Mucosa of rectum (tissue), 2 donors: ENCODE data around the gene POLR3GL.
"Not testable (repeated sequence)": the region's sequence is repeated elsewhere in the genome, so short reads cannot be mapped to it uniquely, and the experiment has no call there.

Experiments used
- H3K27ac ChIP-seq, 2 donors: one replicate each; pipeline ENCODE4 v1.7.0; 2013; ENCODE audit warnings: inconsistent platforms in 2 of 2, low read depth in 2 of 2, low read length in 2 of 2
- H3K27me3 ChIP-seq, 2 donors: one replicate each; pipeline ENCODE4 v1.7.0; 2013; ENCODE audit warnings: low read length in 2 of 2; ENCODE audit not compliant: control insufficient read depth in 2 of 2, insufficient read depth in 2 of 2
- H3K36me3 ChIP-seq, 2 donors: one replicate each; pipeline ENCODE4 v1.7.0; 2013; ENCODE audit warnings: low read length in 2 of 2; ENCODE audit not compliant: control insufficient read depth in 2 of 2, insufficient read depth in 2 of 2
- H3K4me1 ChIP-seq, 2 donors: one replicate each; pipeline ENCODE4 v1.7.0; 2013; ENCODE audit warnings: low read length in 2 of 2, mild to moderate bottlenecking in 1 of 2; ENCODE audit not compliant: control insufficient read depth in 2 of 2, insufficient read depth in 2 of 2
- H3K4me3 ChIP-seq, 2 donors: one replicate each; pipeline ENCODE4 v1.7.0; 2013; ENCODE audit warnings: low read length in 2 of 2
- H3K9ac ChIP-seq, 2 donors: one replicate each; pipeline ENCODE4 v1.7.0; 2013; ENCODE audit warnings: low read length in 2 of 2, low read depth in 1 of 2, mild to moderate bottlenecking in 1 of 2
- H3K9me3 ChIP-seq, 2 donors: one replicate each; pipeline ENCODE4 v1.7.0; 2013; ENCODE audit warnings: low read length in 2 of 2; ENCODE audit not compliant: control insufficient read depth in 2 of 2
- donor health status: healthy.
- donor health status: Normal muscosa, but diverticular disease.

Gene POLR3GL

DNA sequence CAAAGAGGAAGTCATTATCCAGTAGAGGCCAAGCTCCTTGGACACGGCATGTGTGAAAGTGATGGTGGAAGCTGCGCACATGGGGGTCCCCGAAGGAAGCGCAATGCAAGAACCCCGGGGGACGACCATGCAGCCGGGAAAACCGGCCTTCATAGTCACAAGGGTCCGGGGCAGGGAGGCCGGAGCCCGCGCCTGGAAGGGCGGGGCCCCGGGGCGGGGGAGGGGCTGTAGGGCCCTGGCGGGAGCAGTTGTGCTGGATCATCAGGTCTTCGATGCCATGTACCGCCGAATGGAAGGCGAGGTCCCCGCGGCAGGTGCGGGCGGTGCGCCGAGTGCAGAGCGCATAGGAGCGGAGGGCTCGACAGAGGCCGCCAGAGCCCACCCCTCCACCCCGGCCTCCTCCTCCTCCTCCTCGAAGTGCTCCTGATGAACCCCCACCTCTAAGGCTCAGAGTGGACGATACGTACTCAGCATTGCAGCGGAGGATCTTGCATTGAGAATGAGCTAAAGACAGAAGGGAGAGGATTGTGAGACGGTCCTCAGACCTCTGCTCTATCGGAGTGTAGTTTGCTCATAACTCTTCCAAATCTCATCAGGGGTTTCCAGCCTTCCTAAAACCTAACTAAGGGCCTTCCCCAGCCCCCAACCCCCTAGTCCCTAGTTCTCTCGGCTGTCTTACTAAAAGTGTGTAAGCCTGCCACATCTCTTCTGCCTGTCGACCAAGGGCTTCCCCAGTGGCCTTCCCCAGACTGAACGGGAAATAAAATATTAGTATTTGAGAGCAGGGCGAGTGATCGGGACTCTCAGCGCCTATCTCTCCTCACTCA, 55.0 kb downstream of the POLR3GL start:
- Histone ChIP-seq H3K27me3 (peaks cover 17 to 33% of the 10 kb centered on the region in 2 donors), H3K4me3 (no peak overlapping the region), H3K4me1 (no peaks in the 10 kb centered on the region), H3K36me3 (no peaks in the 10 kb centered on the region), H3K27ac (no peak overlapping the region), H3K9ac (no peak overlapping the region), H3K9me3 (no peaks in the 10 kb centered on the region)

- Histone ChIP-seq H3K36me3 (no peaks in the 10 kb centered on the region), H3K9ac (no peak overlapping the region), H3K4me3 (no peak overlapping the region), H3K4me1 (no peaks in the 10 kb centered on the region), H3K27me3 (peaks cover 17 to 38% of the 10 kb centered on the region in 2 donors), H3K9me3 (no peaks in the 10 kb centered on the region), H3K27ac (no peak overlapping the region)
Observed at GRCh38 chr1:146020058-146021049, 55.9 kb downstream of the POLR3GL start.

DNA sequence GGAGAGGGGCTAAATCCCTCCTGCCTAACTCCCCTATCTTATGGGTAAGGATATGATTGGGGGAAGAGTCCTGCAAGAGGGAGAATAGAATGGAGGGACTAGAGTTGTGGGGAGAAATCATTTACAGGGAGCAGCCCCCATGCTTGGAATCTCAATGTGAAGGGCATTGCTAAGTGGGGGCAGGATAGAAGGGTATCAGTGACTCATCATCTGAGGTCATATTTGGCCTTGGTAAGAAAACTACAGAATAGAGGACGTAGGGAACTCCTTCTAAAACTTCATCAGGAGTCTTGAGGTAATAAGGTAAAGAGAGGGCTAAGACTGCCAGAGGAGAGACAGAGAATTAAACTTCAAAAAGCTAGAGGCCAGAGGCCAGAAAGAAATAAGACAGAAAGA, 56.6 kb downstream of the POLR3GL start:
- H3K4me1 ChIP-seq, result no peaks in the 10 kb centered on the region
- H3K27me3 ChIP-seq, result peaks cover 17 to 38% of the 10 kb centered on the region in 2 donors
- H3K36me3 ChIP-seq, result no peaks in the 10 kb centered on the region
- no peak overlapping the region for H3K9ac ChIP-seq
- no peaks in the 10 kb centered on the region for H3K9me3 ChIP-seq
- no peak overlapping the region for H3K4me3 ChIP-seq
- no peak overlapping the region for H3K27ac ChIP-seq

- no peak within 1 kb of the TSS for H3K4me3 ChIP-seq
- peaks cover 14 to 38% of the 10 kb centered on the region in 2 donors for H3K27me3 ChIP-seq
- H3K36me3 ChIP-seq, result no peaks in the 10 kb centered on the region
- H3K9ac ChIP-seq, result no peak within 1 kb of the TSS
- H3K9me3 ChIP-seq, result no peaks in the 10 kb centered on the region
- H3K4me1 ChIP-seq, result no peaks in the 10 kb centered on the region
- no peak within 1 kb of the TSS for H3K27ac ChIP-seq
Observed at GRCh38 chr1:146021622-146022402, 57.3 kb downstream of the POLR3GL start, which contains the start of gene HJV. Gene HJV, minus strand, starts transcription at chr1:146021735. Its CDS starts 1,504 bp downstream, at chr1:146020231.

GRCh38 chr1:146022403-146023127, 58.1 kb downstream of the POLR3GL start:
- no peak overlapping the region for H3K27ac ChIP-seq
- H3K9ac ChIP-seq, result no peak overlapping the region
- no peaks in the 10 kb centered on the region for H3K4me1 ChIP-seq
- H3K27me3 ChIP-seq, result peaks cover 14 to 38% of the 10 kb centered on the region in 2 donors
- no peaks in the 10 kb centered on the region for H3K36me3 ChIP-seq
- H3K4me3 ChIP-seq, result no peak overlapping the region
- H3K9me3 ChIP-seq, result no peaks in the 10 kb centered on the region

- not testable (repeated sequence) for H3K9me3 ChIP-seq, H3K9ac ChIP-seq, H3K36me3 ChIP-seq, H3K27ac ChIP-seq, H3K4me3 ChIP-seq, H3K4me1 ChIP-seq
- H3K27me3 ChIP-seq, result peaks cover 3 to 11% of the 10 kb centered on the region in 2 donors
Observed at GRCh38 chr1:146025787-146026495, 61.5 kb downstream of the POLR3GL start.

DNA sequence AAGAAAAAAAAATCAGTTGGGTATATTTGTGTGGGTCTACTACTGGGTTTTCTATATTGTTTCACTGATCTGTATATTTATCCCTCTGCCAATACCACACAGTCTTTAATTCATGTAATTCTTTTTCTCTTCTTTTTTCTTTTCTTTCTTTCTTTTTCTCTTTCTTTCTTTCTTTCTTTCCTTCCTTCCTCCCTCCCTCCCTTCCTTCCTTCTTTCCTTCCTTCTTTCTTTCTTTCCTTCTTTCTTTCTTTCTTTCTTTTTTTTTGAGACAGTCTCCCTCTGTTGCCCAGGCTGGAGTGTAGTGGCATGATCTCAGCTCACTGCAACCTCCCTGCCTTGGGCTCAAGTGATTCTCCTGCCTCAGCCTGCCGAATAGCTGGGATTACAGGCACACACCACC, 62.2 kb downstream of the POLR3GL start:
- not testable (repeated sequence) for H3K27ac ChIP-seq, H3K27me3 ChIP-seq, H3K4me1 ChIP-seq, H3K9me3 ChIP-seq, H3K4me3 ChIP-seq, H3K9ac ChIP-seq, H3K36me3 ChIP-seq
